A549 treated with AZD2906 at 1 μM for 4 hours (cell line): ENCODE data around the gene NDUFC2. TPM values are rescaled to one million over a fixed set of nuclear protein-coding genes. Genes with fewer than 3 reads are reported as not detected.

Experiments used
- total RNA-seq: library from RNA; stranded (reverse); fragments of 200-300 nt; extraction: Qiagen RNA extraction; gene quantifications from 5 replicates; pipeline ENCODE4 v1.2.3, GENCODE V29; 2022

NDUFC2 gene
- total RNA-seq = 242 to 263 TPM (median 255 TPM) in 5 replicates

GRCh38 chr11:78079232-78080083, at the start of gene NDUFC2:
Gene NDUFC2, minus strand, starts transcription at chr11:78079862. Its CDS starts 118 bp downstream, at chr11:78079744.

GRCh38 chr11:78063440-78064181, 16.1 kb downstream of the NDUFC2 start, which contains the start of gene THRSP:
Gene THRSP, plus strand, starts transcription at chr11:78063861. Its CDS starts 21 bp downstream, at chr11:78063882.

GRCh38 chr11:78022397-78023396, 57.0 kb downstream of the NDUFC2 start, which contains the start of gene KCTD14:
Gene KCTD14, minus strand, starts transcription at chr11:78023276. Its CDS starts 27 bp downstream, at chr11:78023249.

Other genes with a start within 250 kb of the NDUFC2 start
- gene INTS4, start 85.2 kb downstream of the NDUFC2 start, total RNA-seq = 16.0 to 19.0 TPM (median 16.9 TPM) in 5 replicates
- gene KCTD14, start 56.6 kb downstream of the NDUFC2 start, total RNA-seq = 1.2 to 2.0 TPM (median 1.4 TPM) in 5 replicates
- gene THRSP, start 16.0 kb downstream of the NDUFC2 start, total RNA-seq = not detected in 5 replicates
- 52.3 to 58.9 TPM (median 57.1 TPM) in 5 replicates for gene ALG8, start 59.8 kb upstream of the NDUFC2 start, total RNA-seq
- gene KCTD21, start 108.8 kb upstream of the NDUFC2 start, total RNA-seq = 7.4 to 9.3 TPM (median 8.4 TPM) in 5 replicates
- 7.0 to 8.7 TPM (median 8.3 TPM) in 5 replicates for gene USP35, start 109.1 kb upstream of the NDUFC2 start, total RNA-seq